Pericardium fibroblast (primary cell): Measurements from ENCODE around the gene CELA3B. TPM values are rescaled to one million over a fixed set of nuclear protein-coding genes. Genes with fewer than 3 reads are reported as not detected.

Source experiments
- total RNA-seq: library from RNA; depleted of rRNA; stranded (reverse); fragments of >200 nt; gene quantifications from 2 replicates; pipeline ENCODE4 v1.2.3, GENCODE V29; 2015

CELA3B gene, protein sequence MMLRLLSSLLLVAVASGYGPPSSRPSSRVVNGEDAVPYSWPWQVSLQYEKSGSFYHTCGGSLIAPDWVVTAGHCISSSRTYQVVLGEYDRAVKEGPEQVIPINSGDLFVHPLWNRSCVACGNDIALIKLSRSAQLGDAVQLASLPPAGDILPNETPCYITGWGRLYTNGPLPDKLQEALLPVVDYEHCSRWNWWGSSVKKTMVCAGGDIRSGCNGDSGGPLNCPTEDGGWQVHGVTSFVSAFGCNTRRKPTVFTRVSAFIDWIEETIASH
- not detected in 2 replicates for total RNA-seq

DNA sequence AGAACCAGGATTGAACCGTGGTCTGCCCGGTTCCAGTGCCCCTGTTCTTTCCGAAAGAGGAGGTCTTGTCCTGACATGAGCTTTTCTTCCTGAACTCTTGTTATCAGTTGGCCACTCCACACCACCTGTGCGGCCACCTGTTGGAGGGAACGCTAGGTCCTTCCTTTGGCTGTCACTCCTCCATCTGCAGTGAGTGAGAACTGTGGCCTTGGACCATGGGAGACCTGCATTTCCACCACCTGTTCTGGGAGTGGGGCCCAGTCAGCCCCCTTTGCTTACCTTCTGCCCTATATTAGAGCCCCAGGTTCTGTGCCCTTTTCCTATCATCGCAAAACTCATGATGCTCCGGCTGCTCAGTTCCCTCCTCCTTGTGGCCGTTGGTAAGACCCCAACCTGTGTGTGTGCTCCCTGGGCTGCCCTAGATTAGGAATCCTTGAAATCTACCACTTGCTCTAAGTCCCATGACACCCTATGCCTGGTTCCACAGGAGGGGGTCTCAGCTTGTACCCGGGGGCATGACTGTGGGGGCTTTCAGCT lies at the start of gene CELA3B:
CELA3B (plus strand) TSS at position 320 of the 537 bp plus-strand sequence; CDS start at position 338, 18 bp downstream.

DNA sequence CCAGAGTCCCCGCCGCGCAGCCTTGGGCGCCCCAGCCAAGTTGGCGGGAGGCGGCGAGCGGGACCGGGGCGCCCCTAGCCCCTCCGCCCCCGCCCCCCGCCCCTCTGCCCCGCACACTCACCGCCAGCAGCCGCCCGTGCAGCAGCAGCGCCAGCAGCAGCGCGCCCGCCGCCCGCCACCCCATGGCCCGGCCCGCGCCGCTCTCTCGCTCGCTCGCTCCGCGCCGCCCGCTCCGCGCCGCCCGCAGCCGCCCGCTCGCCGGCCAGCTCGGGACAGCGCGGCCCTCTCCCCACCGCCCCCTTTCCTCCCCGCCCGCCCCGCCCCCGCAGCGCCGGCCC lies 39.8 kb upstream of the CELA3B start, which contains the start of gene HSPG2:
HSPG2 (minus strand) TSS at position 277 of the 338 bp plus-strand sequence; CDS start at position 184, 93 bp downstream.

DNA sequence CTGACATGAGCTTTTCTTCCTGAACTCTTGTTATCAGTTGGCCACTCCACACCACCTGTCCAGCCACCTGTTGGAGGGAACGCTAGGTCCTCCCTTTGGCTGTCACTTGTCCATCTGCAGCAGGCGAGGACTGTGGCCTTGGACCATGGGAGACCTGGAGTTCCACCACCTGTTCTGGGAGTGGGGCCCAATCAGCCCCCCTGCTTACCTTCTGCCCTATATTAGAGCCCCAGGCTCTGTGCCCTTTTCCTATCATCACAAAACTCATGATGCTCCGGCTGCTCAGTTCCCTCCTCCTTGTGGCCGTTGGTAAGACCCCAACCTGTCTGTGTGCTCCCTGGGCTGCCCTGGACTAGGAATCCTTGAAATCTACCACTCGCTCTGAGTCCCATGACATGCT lies 24.6 kb downstream of the CELA3B start, which contains the start of gene CELA3A:
CELA3A (plus strand) TSS at position 249 of the 400 bp plus-strand sequence; CDS start at position 267, 18 bp downstream.

Other genes with a start within 250 kb of the CELA3B start
- gene USP48, start 193.9 kb upstream of the CELA3B start, total RNA-seq, result 20.3 and 24.6 TPM in 2 replicates
- gene LDLRAD2, start 164.8 kb upstream of the CELA3B start, total RNA-seq, result 0.12 TPM in 1 of 2 replicates, not detected in the other
- gene HSPG2, start 39.7 kb upstream of the CELA3B start, total RNA-seq, result 311 and 343 TPM in 2 replicates
- not detected in 2 replicates for gene CELA3A, start 24.6 kb downstream of the CELA3B start, total RNA-seq
- 238 and 292 TPM in 2 replicates for gene CDC42, start 75.7 kb downstream of the CELA3B start, total RNA-seq
- under 0.01 and 1.1 TPM in 2 replicates for gene WNT4, start 166.1 kb downstream of the CELA3B start, total RNA-seq